Measurements from ENCODE around the gene HTRA3. TPM values are rescaled to one million over a fixed set of nuclear protein-coding genes. Genes with fewer than 3 reads are reported as not detected.

HTRA3 gene
- total and polyA plus RNA-seq, 2 of the 4 experiments (the other 2 are of a cell fraction): 1.3 to 9.5 TPM

GRCh38 chr4:8335848-8336247 is 66.3 kb downstream of the HTRA3 start:
- Histone ChIP-seq H4K5ac (ENCODE audit: low read depth, low read length) (no peak overlapping the region), H3K4me3 (ENCODE audit: insufficient read depth, low read depth, low read length) (no peak overlapping the region), H2BK120ac (ENCODE audit: low read depth, low read length) (no peak overlapping the region), H3K36me3 (ENCODE audit: control insufficient read depth, insufficient read depth, low read length) (no peaks in the 10 kb centered on the region), H3K4me2 (ENCODE audit: low read depth, low read length) (no peak overlapping the region), H3K9me3 (ENCODE audit: control insufficient read depth, insufficient read depth, low read length) (peaks cover 5% of the 10 kb centered on the region), H2BK5ac (ENCODE audit: low read depth, low read length, poor library complexity, severe bottlenecking) (no peak overlapping the region), H3K79me1 (ENCODE audit: low read depth in 1 of 2, low read length in 2 of 2) (no peaks in the 10 kb centered on the region), H2AK5ac (ENCODE audit: low read depth, low read length) (no peak overlapping the region), H3K23ac (ENCODE audit: low read depth, low read length) (no peak overlapping the region), H3K14ac (replicated peaks; ENCODE audit: low read depth, low read length) (no peak overlapping the region), H4K20me1 (ENCODE audit: insufficient read depth, low read length) (no peaks in the 10 kb centered on the region), H3K56ac (ENCODE audit: extremely low read depth, insufficient read depth, low read length) (no peak overlapping the region), H4K91ac (ENCODE audit: insufficient read depth, low read depth, low read length) (no peak overlapping the region), H3K27ac (ENCODE audit: insufficient read depth, low read length) (no peak overlapping the region), H2AFZ (replicated peaks; ENCODE audit: low read length, poor library complexity) (no peak overlapping the region), H3K27me3 (ENCODE audit: control insufficient read depth, insufficient read depth, low read length) (peaks cover 10% of the 10 kb centered on the region), H2BK20ac (ENCODE audit: low read depth, low read length) (no peak overlapping the region), H3K9me1 (ENCODE audit: insufficient read depth, low read length) (no peaks in the 10 kb centered on the region; the same call in 1 of the 2 replicates), H4K8ac (ENCODE audit: low read depth in 2 of 2, low read length in 2 of 2) (no peak overlapping the region), H3K4ac (ENCODE audit: low read depth, low read length) (no peak overlapping the region), H3K18ac (ENCODE audit: low read depth, low read length) (no peak overlapping the region), H3K9ac (ENCODE audit: low read depth, low read length) (no peak overlapping the region), H2BK15ac (ENCODE audit: low read depth, low read length) (no peak overlapping the region), H3K4me1 (ENCODE audit: control insufficient read depth, insufficient read depth, low read length) (no peaks in the 10 kb centered on the region), H2AK9ac (replicated peaks; ENCODE audit: low read depth, low read length, poor library complexity) (no peak overlapping the region)
- intact Hi-C loops (cut with micrococcal nuclease) (no loop called here), in situ Hi-C loops (cut with MboI; ENCODE audit: low sequenced_read_pairs) (no loop called here), dilution Hi-C loops (cut with HindIII; ENCODE audit: low sequenced_read_pairs, unreplicated experiment) (no loop called here)
- BruUV-seq (replicated peaks): no TSS peak
- no CpG with 5 or more reads among the region's 2 CpGs for WGBS, 2 experiments (ENCODE audit: extremely low coverage in 2 of 2, insufficient read length in 1 of 2)
- POLR2A ChIA-PET (ENCODE audit: unreplicated experiment): no interaction called here
- no peak for ATAC-seq (ENCODE audit: low read depth)
- no peak for TF ChIP-seq RAD21 (IDR thresholded peaks at IDR 0.05; ENCODE audit: low read length)
- no peak for TF ChIP-seq MAZ (IDR thresholded peaks at IDR 0.05; ENCODE audit: borderline replicate concordance, low read depth, low read length)
- no peak for DNase-seq
- CTCF ChIA-PET: no interaction called here

All from IMR-90 (cell line).